Stimulated activated CD4-positive, alpha-beta T cell treated with anti-CD3 and anti-CD28 coated beads, TNF-alpha, amount 100 ng/mL, for 48 hours (primary cell): ENCODE results near the gene PSIP1.
"Not testable (repeated sequence)": the region's sequence is repeated elsewhere in the genome, so short reads cannot be mapped to it uniquely, and the experiment has no call there.

Source experiments
- DNase-seq, 3 donors: peaks; one replicate each; pipeline ENCODE4 v3.0.0-alpha.2; 2020; ENCODE audit warnings: low read depth in 3 of 3

PSIP1 gene

DNA sequence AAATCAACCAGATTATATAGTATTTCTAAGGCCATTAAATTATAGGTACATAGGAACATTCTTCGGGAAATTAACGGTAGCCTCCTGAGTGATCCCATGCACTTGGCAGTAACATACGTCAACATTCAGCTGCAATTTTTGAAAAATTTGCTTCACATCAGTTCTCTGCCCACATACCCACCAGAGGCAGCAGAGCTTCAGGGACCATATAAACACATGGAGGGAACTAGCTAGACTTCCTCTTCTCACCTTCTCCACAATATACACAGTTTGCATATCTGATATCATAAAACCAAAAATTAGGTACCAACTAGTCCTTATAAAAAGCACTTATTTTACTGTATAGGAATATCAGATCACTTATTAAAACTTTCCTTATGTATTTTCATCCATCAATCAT lies 4.8 kb downstream of the PSIP1 start:
- no peak for DNase-seq

GRCh38 chr9:15501803-15502202 lies 9.0 kb downstream of the PSIP1 start:
- DNase-seq = no peak

DNA sequence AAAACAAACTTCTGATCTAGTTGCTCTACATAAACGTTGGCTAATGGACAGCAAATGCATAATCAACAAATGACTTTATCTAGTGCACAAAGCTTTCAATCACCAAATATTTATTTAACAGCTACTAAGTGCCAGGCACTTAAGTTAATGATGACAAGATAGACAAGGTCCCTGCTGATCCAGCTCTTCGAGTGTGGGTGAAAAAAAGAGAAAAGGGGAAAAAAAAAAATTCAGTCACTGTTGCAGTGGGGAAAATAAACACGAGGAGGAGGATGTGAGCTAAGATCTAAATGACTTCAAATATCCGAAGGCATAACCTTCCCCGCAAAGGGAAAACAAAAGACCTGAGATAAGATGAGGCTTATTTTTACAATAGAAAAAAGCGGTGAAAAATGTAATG lies 9.6 kb downstream of the PSIP1 start:
- DNase-seq = no peak

GRCh38 chr9:15499139-15499538 lies 11.6 kb downstream of the PSIP1 start:
- no peak for DNase-seq

- no peak for DNase-seq
These were observed 12.3 kb downstream of the PSIP1 start for GRCh38 chr9:15498246-15498995.

GRCh38 chr9:15492485-15493150 lies 18.2 kb downstream of the PSIP1 start:
- no peak for DNase-seq

GRCh38 chr9:15491950-15492349 lies 18.8 kb downstream of the PSIP1 start:
- DNase-seq = no peak

- DNase-seq = no peak
These were observed 24.7 kb downstream of the PSIP1 start for GRCh38 chr9:15485836-15486666.

DNA sequence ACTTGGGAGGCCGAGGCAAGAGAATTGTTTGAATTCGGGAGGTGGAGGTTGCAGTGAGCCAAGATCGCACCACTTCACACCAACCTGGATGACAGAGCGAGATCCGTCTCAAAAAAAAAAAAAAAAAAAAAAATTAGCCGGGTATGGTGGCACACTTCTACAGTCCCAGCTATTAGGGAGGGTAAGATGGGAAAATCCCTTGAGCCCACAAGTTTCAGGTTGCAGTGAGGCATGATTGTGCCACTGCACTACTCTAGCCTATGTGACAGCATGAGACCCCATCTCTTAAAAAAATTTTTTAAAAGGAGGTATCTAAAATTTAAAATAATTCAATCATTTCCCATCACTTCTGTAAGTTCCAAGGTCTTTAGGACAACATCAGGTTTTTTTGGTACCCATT lies 26.0 kb downstream of the PSIP1 start:
- DNase-seq = no peak

- DNase-seq = no peak
These were observed 28.6 kb downstream of the PSIP1 start for GRCh38 chr9:15482146-15482545.

DNA sequence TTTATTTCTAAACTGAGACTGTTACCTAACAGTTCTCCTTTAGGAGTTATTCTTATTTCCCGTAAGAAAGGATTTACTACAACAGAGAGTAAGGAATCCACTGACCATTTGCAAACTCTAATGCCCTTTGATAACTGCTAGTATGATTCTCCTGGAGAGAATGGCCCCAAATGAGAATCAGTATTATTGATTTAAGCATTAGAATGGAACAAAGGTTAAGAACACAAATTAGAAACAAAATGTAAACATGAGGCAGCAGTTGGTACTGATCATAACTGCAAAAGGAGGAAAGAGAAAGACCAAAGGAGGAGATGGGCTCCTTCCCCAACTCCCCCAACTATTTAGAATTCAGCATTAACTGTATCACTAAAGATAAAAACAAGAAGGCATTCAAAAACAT lies 30.7 kb downstream of the PSIP1 start:
- DNase-seq = no peak

DNA sequence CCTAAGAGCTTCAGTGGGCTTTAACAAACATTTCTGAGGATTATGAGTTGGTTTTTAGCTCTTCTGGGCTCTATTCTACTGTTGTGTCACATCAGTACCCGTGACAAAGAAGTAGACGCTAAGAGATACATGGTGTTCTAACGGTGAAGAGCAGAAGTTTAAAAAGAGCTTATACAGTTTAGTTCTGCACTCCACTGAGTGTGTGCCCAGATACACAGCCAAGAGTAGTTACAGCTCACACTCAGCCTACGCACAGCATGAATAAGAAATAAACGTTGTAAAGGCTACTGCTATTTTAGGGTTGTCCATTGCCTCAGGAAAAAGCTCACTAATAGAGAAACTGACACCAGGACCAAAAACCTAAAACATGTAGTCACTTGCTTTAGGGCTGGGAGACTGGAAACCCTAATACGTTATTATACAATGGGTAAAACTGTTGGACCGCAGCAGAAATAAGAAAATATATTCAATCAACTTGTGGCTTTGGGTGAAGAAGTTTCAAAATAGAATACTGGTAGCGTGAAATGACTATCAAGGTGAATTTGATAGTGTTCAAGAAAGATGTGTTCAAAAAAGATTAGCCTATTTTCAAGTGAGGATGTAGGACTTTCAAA lies 34.7 kb downstream of the PSIP1 start:
- no peak for DNase-seq

DNA sequence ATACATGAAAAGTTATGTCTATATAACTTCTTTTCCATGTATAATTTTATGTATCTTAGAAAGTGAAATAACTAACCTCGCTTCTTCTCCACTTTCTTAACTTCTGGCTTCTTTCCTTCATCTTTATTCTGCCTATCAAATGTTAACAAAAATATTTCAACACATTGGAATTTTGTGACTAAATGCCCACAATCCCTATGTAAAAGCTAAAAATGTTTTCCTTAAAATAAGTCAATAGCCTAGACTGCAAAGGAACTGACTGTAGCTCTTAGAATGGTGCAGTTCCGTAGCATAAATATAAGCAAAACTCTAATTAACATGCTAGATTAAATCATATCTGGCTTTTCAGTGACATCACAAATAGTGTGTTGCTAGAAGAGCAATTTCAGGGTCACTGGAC lies 40.9 kb downstream of the PSIP1 start:
- DNase-seq = no peak

DNA sequence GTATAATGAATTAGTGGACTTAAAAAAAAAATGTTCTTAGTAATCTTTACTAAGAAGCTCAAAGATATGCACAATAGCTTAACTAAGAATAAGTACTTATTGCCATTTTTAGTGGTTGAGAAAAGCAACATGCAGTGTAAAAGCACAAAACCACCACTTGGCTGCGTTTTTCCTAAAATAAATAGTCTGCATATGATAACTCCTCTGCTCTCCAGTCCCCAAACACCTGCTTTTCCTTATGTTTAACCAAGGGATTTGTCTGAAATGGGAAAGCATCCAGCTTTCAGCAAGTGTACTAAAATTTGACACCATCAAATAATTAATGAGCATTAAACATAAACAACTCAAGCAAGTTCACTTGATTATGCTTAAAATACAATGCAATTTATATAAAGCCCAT lies 41.4 kb downstream of the PSIP1 start:
- no peak for DNase-seq

- no peak for DNase-seq
These were observed 42.6 kb downstream of the PSIP1 start for GRCh38 chr9:15468145-15468544.

- no peak for DNase-seq
These were observed 49.2 kb downstream of the PSIP1 start for GRCh38 chr9:15461601-15462000.

DNA sequence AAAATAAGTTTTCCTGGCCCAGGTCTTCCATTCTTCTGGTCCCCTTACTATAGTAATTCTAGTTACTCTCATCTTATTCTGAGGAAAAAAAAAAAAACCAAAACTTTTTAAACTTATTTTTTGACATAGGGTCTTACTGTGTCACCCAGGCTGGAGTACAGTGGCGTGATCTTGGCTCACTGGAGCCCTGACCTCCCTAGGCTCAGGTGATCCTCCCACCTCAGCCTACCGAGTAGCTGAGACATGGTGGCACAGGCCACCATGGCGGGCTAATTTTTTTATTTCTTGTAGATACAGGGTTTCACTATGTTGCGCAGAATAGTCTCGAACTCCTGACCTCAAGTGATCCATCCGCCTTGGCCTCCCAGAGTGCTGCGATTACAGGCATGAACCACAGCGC lies 49.7 kb downstream of the PSIP1 start:
- no peak for DNase-seq

DNA sequence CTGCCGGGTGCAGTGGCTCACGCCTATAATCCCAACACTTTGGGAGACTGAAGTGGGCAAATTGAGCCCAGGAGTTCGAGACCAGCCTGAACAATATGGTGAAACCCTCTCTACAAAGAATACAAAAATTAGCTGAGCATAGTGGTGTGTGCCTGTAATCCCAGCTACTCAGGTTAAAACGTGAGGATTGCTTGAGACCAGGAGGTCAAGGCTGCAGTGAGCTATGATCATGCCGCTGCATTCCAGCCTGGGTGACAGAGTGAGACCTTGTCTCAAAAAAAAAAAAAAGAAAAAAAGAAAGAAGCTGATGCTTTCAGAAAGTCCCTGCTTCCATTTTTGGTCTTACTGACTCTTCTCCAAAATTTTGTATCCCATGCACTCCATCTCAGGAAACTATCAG lies 56.8 kb downstream of the PSIP1 start:
- no peak for DNase-seq

GRCh38 chr9:15444141-15444540 lies 66.6 kb downstream of the PSIP1 start:
- DNase-seq = no peak

DNA sequence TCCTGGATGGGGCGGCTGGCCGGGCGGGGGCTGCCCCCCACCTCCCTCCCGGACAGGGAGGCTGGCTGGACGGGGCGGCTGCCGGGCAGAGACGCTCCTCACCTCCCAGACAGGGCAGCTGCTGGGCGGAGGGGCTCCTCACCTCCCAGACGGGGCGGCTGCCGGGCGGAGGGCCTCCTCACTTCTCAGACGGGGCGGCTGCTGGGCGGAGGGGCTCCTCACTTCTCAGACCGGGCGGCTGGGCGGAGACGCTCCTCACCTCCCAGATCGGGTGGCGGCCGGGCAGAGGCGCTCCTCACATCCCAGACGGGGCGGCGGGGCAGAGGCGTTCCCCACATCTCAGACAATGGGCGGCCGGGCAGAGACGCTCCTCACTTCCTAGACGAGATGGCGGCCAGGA lies 68.5 kb downstream of the PSIP1 start:
- DNase-seq = not testable (repeated sequence)

GRCh38 chr9:15441841-15442240 lies 68.9 kb downstream of the PSIP1 start:
- not testable (repeated sequence) for DNase-seq

GRCh38 chr9:15438891-15439290 lies 71.9 kb downstream of the PSIP1 start:
- DNase-seq = no peak
